ENCODE measurements around the gene PHLDB1. TPM values are rescaled to one million over a fixed set of nuclear protein-coding genes. Genes with fewer than 3 reads are reported as not detected.

PHLDB1 gene
- total and polyA plus RNA-seq, 7 donors: 12.6 to 45.8 (median 27.7) TPM

GRCh38 chr11:118655486-118656190 is 48.2 kb downstream of the PHLDB1 start:
- Histone ChIP-seq H3K27ac (no peak overlapping the region), H3K27me3 (ENCODE audit: insufficient read depth in 3 of 3, low read length in 2 of 3) (no peaks in the 10 kb centered on the region), H3K4me1 (peaks cover 7% of the 10 kb centered on the region), H3K9me3 (no peaks in the 10 kb centered on the region), H3K4me3 (no peak overlapping the region), H3K36me3 (ENCODE audit: insufficient read depth in 1 of 2, low read depth in 1 of 2) (peaks cover 0 to 71% of the 10 kb centered on the region in 2 donors)
- ATAC-seq (no peak), DNase-seq (no peak)
- intact Hi-C loops (cut with DNase I): loop anchor here (5.0 kb wide), 1 partner anchor 48 kb away; the partner anchor contains the start of gene PHLDB1 (in 2 of the 2)
- TF ChIP-seq CTCF (IDR thresholded peaks at IDR 0.05): no peak
- 89 to 94% (median 92%) methylated on average over 7 of the region's 7 CpGs for WGBS, 3 donors

- H3K4me1 ChIP-seq: peaks cover 7% of the 10 kb centered on the region
- intact Hi-C loops (cut with DNase I): loop anchor here (5.0 kb wide), 1 partner anchor 49 kb away; the partner anchor contains the start of gene PHLDB1 (in 2 of the 2)
- DNase-seq (no peak), ATAC-seq (no peak)
- no peaks in the 10 kb centered on the region for H3K27me3 ChIP-seq (ENCODE audit: insufficient read depth in 3 of 3, low read length in 2 of 3)
- no peak for TF ChIP-seq CTCF (IDR thresholded peaks at IDR 0.05)
- WGBS, 3 donors: 82 to 96% (median 87%) methylated on average over 4 to 5 of the region's 5 CpGs
- H3K9me3 ChIP-seq: no peaks in the 10 kb centered on the region
- H3K4me3 ChIP-seq: no peak overlapping the region
- peaks cover 0 to 61% of the 10 kb centered on the region in 2 donors for H3K36me3 ChIP-seq (ENCODE audit: insufficient read depth in 1 of 2, low read depth in 1 of 2)
- H3K27ac ChIP-seq: no peak overlapping the region
Observed at GRCh38 chr11:118656563-118657165, 49.2 kb downstream of the PHLDB1 start.

GRCh38 chr11:118657238-118657637 is 49.8 kb downstream of the PHLDB1 start:
- no peaks in the 10 kb centered on the region for H3K27me3 ChIP-seq (ENCODE audit: insufficient read depth in 3 of 3, low read length in 2 of 3)
- intact Hi-C loops (cut with DNase I): loop anchor here (5.0 kb wide), 1 partner anchor 50 kb away; the partner anchor contains the start of gene PHLDB1 (in 2 of the 2)
- no peak for DNase-seq
- TF ChIP-seq CTCF (IDR thresholded peaks at IDR 0.05): no peak
- ATAC-seq: no peak
- no peak overlapping the region for H3K4me3 ChIP-seq
- peaks cover 0 to 55% of the 10 kb centered on the region in 2 donors for H3K36me3 ChIP-seq (ENCODE audit: insufficient read depth in 1 of 2, low read depth in 1 of 2)
- H3K9me3 ChIP-seq: no peaks in the 10 kb centered on the region
- H3K4me1 ChIP-seq: peaks cover 7% of the 10 kb centered on the region
- H3K27ac ChIP-seq: no peak overlapping the region
- 82 to 97% (median 93%) methylated on average over 2 of the region's 2 CpGs for WGBS, 3 donors

- no peak for DNase-seq
- H3K4me1 ChIP-seq: peaks cover 7% of the 10 kb centered on the region
- 79 to 81% (median 79%) methylated on average over 16 of the region's 16 CpGs for WGBS, 3 donors
- no peak for TF ChIP-seq CTCF (IDR thresholded peaks at IDR 0.05)
- no peaks in the 10 kb centered on the region for H3K27me3 ChIP-seq (ENCODE audit: insufficient read depth in 3 of 3, low read length in 2 of 3)
- H3K4me3 ChIP-seq: no peak overlapping the region
- H3K9me3 ChIP-seq: no peaks in the 10 kb centered on the region
- intact Hi-C loops (cut with DNase I): loop anchor here (5.0 kb wide), 1 partner anchor 51 kb away; the partner anchor contains the start of gene PHLDB1 (in 2 of the 2)
- ATAC-seq: no peak
- H3K27ac ChIP-seq: no peak overlapping the region
- peaks cover 0 to 49% of the 10 kb centered on the region in 2 donors for H3K36me3 ChIP-seq (ENCODE audit: insufficient read depth in 1 of 2, low read depth in 1 of 2)
Observed at GRCh38 chr11:118657709-118658428, 50.5 kb downstream of the PHLDB1 start.
